OCI-LY1 (cell line): ENCODE data around the gene CCDC167.

ENCODE experiments used
- CTCF ChIP-seq: fragments of 200-600 bp; sonication (generic), shearing (Covaris generic); IDR thresholded peaks from 2 replicates; pipeline ENCODE4 v1.5.1; 2017; ENCODE audit warnings: mild to moderate bottlenecking, antibody characterized with exemption, low read length, moderate library complexity, mixed read lengths
- EZH2 ChIP-seq: fragments of 200-600 bp; sonication (generic), shearing (Covaris generic); IDR thresholded peaks from 2 replicates; pipeline ENCODE4 v1.8.0; 2017; ENCODE audit warnings: borderline replicate concordance, mixed run types, mild to moderate bottlenecking, antibody characterized with exemption, low read length, moderate library complexity, mixed read lengths

- no peak for TF ChIP-seq CTCF
- no peak for TF ChIP-seq EZH2
Measured at GRCh38 chr6:37463110-37463509, 36.6 kb downstream of the CCDC167 start.
